Retinal pigment epithelial cell (primary cell): ENCODE data around the gene SFMBT1.

Experiments used
- DNase-seq: peaks from one replicate; pipeline ENCODE4 v3.0.0-alpha.2; 2010; ENCODE audit warnings: low read depth
- H3K4me3 ChIP-seq: 2 replicates; pipeline ENCODE4 v1.5.1; 2011; ENCODE audit warnings: mild to moderate bottlenecking, low read length, control low read depth, moderate library complexity
- TF ChIP-seq, protein P1 (sequence below): conservative IDR thresholded peaks from 2 replicates; pipeline ENCODE4 v1.5.1; 2011; ENCODE audit warnings: low read depth, low read length, control low read depth, inconsistent platforms

The SFMBT1 gene

DNA sequence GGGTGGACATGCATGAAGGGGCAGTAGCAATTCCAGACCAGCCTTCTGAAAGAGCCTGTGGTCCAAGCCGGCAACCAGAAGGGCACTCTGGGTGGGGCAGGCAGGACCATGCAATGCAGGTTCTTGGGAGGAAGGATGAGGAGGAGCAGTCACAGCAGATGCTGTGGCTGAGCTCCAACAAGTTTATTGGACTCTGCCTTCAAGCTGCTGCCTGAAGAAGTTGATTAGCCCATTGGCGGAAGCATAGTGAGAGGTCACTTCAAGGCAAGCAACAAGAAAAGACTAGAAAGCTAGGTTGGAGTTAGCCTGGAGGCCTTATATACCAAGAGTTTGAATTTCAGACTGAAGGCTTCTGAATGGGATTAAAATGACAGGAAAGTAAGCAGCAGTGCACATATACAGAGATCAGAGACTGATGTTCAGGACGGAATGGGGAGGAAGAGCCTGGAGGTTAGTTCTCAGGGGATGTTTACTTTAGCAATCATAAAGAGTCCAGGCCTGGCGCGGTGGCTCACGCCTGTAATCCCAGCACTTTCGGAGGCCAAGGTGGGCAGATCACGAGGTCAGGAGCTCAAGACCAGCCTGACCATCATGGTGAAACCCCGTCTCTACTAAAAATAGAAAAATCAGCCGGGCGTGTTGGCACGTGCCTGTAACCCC, 39.9 kb downstream of the SFMBT1 start:
- TF ChIP-seq, protein P1, sequence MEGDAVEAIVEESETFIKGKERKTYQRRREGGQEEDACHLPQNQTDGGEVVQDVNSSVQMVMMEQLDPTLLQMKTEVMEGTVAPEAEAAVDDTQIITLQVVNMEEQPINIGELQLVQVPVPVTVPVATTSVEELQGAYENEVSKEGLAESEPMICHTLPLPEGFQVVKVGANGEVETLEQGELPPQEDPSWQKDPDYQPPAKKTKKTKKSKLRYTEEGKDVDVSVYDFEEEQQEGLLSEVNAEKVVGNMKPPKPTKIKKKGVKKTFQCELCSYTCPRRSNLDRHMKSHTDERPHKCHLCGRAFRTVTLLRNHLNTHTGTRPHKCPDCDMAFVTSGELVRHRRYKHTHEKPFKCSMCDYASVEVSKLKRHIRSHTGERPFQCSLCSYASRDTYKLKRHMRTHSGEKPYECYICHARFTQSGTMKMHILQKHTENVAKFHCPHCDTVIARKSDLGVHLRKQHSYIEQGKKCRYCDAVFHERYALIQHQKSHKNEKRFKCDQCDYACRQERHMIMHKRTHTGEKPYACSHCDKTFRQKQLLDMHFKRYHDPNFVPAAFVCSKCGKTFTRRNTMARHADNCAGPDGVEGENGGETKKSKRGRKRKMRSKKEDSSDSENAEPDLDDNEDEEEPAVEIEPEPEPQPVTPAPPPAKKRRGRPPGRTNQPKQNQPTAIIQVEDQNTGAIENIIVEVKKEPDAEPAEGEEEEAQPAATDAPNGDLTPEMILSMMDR: no peak
- no peak overlapping the region for H3K4me3 ChIP-seq
- no peak for DNase-seq

DNA sequence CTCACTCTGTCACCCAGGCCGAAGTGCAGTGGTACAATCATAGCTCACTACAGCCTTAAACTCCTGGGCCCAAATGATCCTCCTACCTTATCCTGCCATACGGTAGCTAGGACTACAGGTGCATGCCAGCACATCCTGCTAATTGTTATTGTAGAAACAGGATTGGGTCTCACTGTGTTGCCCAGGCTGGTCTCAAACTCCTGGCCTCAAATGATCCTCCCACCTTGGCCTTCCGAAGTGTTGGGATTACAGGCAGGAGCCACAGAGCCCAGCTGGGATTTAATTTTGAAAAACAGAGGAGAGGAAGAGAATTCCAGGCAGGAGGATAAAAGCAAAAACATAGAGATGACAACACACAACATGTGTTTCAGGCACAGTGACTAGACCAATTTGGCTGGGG, 40.5 kb downstream of the SFMBT1 start:
- no peak overlapping the region for H3K4me3 ChIP-seq
- DNase-seq: no peak
- TF ChIP-seq, protein P1: no peak

DNA sequence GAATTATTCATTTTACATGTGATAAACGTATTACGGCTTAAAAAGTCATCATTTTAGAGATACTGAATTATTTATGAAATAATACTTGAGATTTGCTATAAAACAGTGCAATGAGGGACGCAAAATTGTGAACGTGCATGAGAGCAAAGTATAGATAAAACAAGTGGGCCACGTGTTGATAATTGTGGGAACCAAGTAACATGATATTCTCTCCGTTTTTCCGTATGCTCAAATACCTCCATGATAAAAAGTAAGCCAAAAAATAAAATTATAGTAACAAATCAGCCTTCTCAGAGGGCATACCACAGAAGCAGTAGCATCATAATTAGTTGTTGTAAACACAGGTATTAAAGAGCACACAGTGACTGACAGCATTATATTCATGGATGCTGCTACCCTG, 42.6 kb downstream of the SFMBT1 start:
- no peak for DNase-seq
- TF ChIP-seq, protein P1: no peak
- H3K4me3 ChIP-seq: no peak overlapping the region

DNA sequence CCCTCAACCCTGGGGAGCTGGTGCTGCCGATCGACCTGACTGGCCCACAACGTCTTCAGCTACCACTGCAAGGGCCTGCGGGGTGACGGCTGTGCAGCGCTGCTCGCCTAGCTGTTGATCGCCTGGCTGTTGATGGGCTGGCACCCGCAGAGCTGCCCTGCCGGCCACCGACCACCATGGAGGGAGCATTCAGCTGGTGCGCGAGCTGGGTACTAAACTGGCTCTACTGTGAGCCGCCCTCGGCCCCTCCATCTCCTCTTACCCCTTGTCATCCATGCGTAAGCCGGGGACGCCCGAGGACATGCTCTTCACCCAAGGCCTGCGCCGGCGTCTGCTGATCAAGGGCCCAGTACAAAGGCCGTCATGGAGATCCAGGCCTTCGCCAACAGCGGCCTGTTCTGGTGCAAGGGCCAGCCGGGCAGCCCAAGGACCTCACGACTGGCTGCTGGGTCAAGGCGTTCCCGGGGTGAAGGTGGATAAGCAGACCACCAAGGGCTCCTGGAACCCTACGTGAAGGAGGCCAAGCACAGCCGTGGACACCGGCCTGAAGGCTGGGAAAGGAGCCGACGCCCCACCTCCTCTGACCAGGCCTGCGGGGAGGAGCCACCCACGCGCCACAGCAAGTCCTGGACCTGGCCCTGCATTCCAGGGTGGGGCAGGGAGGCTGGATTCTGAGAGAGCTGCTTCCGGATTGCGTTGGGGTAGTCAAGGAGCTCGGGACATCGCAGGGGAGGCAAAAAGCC, 46.9 kb downstream of the SFMBT1 start:
- TF ChIP-seq, protein P1: no peak
- no peak for DNase-seq
- no peak overlapping the region for H3K4me3 ChIP-seq

DNA sequence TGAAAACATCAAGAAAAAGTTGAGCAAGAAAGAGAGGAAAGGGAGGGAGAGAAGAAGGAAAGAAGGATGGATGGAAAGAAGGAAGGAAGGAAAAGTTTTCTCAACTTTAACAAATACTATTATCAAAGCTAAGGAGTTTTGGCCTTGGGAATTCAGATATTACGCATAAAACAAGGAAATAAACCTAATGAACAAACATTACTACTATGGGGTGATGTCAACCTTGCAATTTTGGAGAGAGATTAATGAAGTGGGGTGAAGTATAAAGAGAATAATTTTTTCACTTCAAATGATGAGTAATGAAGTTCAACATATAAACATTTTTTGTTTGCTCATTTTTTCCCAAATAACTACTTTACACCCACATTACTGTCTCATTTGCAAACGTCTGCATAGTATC, 55.2 kb downstream of the SFMBT1 start:
- TF ChIP-seq, protein P1: no peak
- no peak overlapping the region for H3K4me3 ChIP-seq
- DNase-seq: no peak

DNA sequence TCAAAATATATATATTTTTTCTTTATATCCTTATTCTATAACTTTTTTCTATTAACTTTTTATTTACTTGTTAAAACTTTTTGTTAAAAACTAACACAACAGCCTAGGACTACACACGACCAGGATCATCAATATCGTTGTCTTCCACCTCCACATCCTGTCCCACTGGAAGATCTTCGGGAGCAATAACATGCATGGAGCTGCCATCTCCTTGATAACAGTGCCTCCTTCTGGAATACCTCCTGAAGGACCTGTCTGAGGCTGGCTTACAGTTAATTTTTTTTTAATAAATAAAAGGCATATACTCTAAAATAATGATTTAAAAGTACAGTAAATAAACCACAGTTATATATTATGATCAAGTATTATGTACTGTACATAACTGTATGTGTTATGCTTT, 58.9 kb downstream of the SFMBT1 start:
- H3K4me3 ChIP-seq: no peak overlapping the region
- no peak for DNase-seq
- TF ChIP-seq, protein P1: peak; percentile 37

DNA sequence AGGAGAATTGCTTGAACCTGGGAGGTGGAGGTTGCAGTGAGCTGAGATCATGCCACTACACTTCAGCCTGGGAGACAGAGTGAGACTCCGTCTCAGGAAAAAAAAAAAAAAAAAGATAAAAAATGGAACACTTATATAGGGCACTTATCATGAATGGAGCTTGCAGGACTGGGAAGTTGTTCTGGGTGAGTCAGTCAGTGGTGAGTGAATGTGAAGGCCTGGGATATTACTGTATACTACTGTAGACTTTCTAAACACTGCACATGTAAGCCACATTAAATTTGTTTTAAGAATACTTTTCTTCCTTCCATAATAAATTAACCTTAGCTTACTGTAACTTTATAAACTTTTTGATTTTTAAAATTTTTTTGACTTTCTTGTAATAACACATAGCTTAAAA, 59.8 kb downstream of the SFMBT1 start:
- no peak for DNase-seq
- H3K4me3 ChIP-seq: no peak overlapping the region
- TF ChIP-seq, protein P1: no peak
